Fibroblast of lung (primary cell): ENCODE results near the gene NOXO1.

Experiments used
- EZH2 ChIP-seq: IDR thresholded peaks from 2 replicates; pipeline ENCODE4 v1.5.1; 2012; ENCODE audit warnings: low read length, control low read depth, mild to moderate bottlenecking; ENCODE audit errors: missing control alignments
- TF ChIP-seq, protein P1 (sequence below), 2 donors: IDR thresholded peaks in 1 of 2; conservative IDR thresholded peaks in 1 of 2; 1 replicate in 1 of 2; 2 replicates in 1 of 2; pipeline ENCODE4 v1.5.1; 2011 to 2012; ENCODE audit warnings: low read length in 2 of 2, control low read depth in 1 of 2, inconsistent platforms in 1 of 2, low read depth in 1 of 2, mild to moderate bottlenecking in 1 of 2

DNA sequence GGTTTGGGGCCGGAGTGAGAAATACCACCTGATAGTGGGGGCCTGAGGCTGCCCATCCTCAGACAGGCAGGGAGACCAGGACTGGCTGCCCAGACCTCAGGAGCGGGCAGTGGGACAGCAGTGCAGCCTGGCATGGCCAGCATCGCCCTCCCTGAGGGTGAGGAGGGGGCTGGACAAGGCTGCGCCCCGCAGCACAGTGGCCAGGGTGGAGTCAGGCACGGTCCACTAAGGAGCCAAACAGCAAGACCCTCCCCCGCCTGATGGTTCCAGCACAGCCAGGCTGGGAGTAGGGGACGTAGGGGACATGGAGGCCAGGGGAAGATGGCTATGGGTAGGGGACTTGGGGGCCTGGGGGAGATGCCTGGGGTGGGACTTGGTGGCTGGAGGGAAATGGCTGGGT lies 25.0 kb upstream of the NOXO1 start:
- TF ChIP-seq, protein P1, sequence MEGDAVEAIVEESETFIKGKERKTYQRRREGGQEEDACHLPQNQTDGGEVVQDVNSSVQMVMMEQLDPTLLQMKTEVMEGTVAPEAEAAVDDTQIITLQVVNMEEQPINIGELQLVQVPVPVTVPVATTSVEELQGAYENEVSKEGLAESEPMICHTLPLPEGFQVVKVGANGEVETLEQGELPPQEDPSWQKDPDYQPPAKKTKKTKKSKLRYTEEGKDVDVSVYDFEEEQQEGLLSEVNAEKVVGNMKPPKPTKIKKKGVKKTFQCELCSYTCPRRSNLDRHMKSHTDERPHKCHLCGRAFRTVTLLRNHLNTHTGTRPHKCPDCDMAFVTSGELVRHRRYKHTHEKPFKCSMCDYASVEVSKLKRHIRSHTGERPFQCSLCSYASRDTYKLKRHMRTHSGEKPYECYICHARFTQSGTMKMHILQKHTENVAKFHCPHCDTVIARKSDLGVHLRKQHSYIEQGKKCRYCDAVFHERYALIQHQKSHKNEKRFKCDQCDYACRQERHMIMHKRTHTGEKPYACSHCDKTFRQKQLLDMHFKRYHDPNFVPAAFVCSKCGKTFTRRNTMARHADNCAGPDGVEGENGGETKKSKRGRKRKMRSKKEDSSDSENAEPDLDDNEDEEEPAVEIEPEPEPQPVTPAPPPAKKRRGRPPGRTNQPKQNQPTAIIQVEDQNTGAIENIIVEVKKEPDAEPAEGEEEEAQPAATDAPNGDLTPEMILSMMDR (conservative IDR thresholded peaks at IDR 0.05 in 1 of 2, IDR thresholded peaks at IDR 0.05 in 1 of 2; ENCODE audit: low read depth in 1 of 2, low read length in 2 of 2): no peak
- TF ChIP-seq EZH2: no peak
